Stimulated activated CD8-positive, alpha-beta memory T cell treated with anti-CD3 and anti-CD28 coated beads, Interleukin-7, amount 100 ng/mL, for 24 hours (primary cell): ENCODE results near the gene SPATA17.

Experiments
- DNase-seq: peaks from one replicate; pipeline ENCODE4 v3.0.0-alpha.2; 2020; ENCODE audit warnings: low read depth

The SPATA17 gene

GRCh38 chr1:217856342-217857034 lies 225.3 kb downstream of the SPATA17 start:
- DNase-seq = no peak

- no peak for DNase-seq
These were observed 225.9 kb downstream of the SPATA17 start for GRCh38 chr1:217857061-217857460.

- no peak for DNase-seq
These were observed 230.5 kb downstream of the SPATA17 start for GRCh38 chr1:217861658-217862057.

- no peak for DNase-seq
These were observed 236.4 kb downstream of the SPATA17 start for GRCh38 chr1:217867446-217867995.

- DNase-seq = no peak
These were observed 240.8 kb downstream of the SPATA17 start for GRCh38 chr1:217871955-217872354.

- no peak for DNase-seq
These were observed 244.1 kb downstream of the SPATA17 start for GRCh38 chr1:217875229-217875628.

- DNase-seq = no peak
These were observed 245.3 kb downstream of the SPATA17 start for GRCh38 chr1:217876401-217876800.

GRCh38 chr1:217876896-217877295 lies 245.8 kb downstream of the SPATA17 start:
- DNase-seq = no peak

- DNase-seq = no peak
These were observed 250.0 kb downstream of the SPATA17 start for GRCh38 chr1:217881131-217881543.

GRCh38 chr1:217881607-217882332 lies 250.6 kb downstream of the SPATA17 start:
- no peak for DNase-seq

- no peak for DNase-seq
These were observed 254.0 kb downstream of the SPATA17 start for GRCh38 chr1:217885181-217885580.

- no peak for DNase-seq
These were observed 257.2 kb downstream of the SPATA17 start for GRCh38 chr1:217888328-217888727.

GRCh38 chr1:217889401-217889800 lies 258.3 kb downstream of the SPATA17 start:
- DNase-seq = no peak

- no peak for DNase-seq
These were observed 260.8 kb downstream of the SPATA17 start for GRCh38 chr1:217891966-217892365.

GRCh38 chr1:217892750-217893149 lies 261.6 kb downstream of the SPATA17 start:
- DNase-seq = no peak

- DNase-seq = no peak
These were observed 264.7 kb downstream of the SPATA17 start for GRCh38 chr1:217895841-217896240.

GRCh38 chr1:217896490-217896889 lies 265.3 kb downstream of the SPATA17 start:
- DNase-seq = no peak

- no peak for DNase-seq
These were observed 266.0 kb downstream of the SPATA17 start for GRCh38 chr1:217897100-217897499.

GRCh38 chr1:217899614-217900013 lies 268.5 kb downstream of the SPATA17 start:
- no peak for DNase-seq

- no peak for DNase-seq
These were observed 276.4 kb downstream of the SPATA17 start for GRCh38 chr1:217907504-217907903.

- DNase-seq = no peak
These were observed 279.1 kb downstream of the SPATA17 start for GRCh38 chr1:217910203-217910602.

GRCh38 chr1:217910791-217911320 lies 279.7 kb downstream of the SPATA17 start:
- DNase-seq = no peak

GRCh38 chr1:217911908-217912307 lies 280.8 kb downstream of the SPATA17 start:
- DNase-seq = no peak
